GM12878 (cell line): Measurements from ENCODE around the gene ZBTB38. TPM values are rescaled to one million over a fixed set of nuclear protein-coding genes. Genes with fewer than 3 reads are reported as not detected.

Experiments used
- ATAC-seq: fragments of 200-7000 bp; cut with Tn5 transposase; 3 replicates; pipeline ENCODE4 v1.9.1; 2020; ENCODE audit warnings: mild to moderate bottlenecking, moderate library complexity
- BruUV-seq: library from RNA; stranded (reverse); fragments of 400-500 nt; replicated peaks from 2 replicates; lab custom pipeline; 2021; lab: Mats Ljungman, UMichigan
- CTCF ChIA-PET: fragments of 300-600 bp; sonication (Branson Sonifier 250); formaldehyde crosslinking; extraction: SDS; loops from one replicate; lab custom pipeline; 2021; ENCODE audit warnings: inconsistent platforms; lab: Yijun Ruan, JAX
- POLR2A ChIA-PET: fragments of 350-600 bp; formaldehyde crosslinking; extraction: SDS; loops from one replicate; lab custom pipeline; 2021; ENCODE audit warnings: inconsistent platforms; lab: Charles Lee
- RAD21 ChIA-PET: fragments of 300-600 bp; sonication (Branson Sonifier 250); formaldehyde crosslinking; loops from one replicate; lab custom pipeline; 2023; ENCODE audit warnings: antibody characterized with exemption; ENCODE audit not compliant: unreplicated experiment; lab: Charles Lee
- SMC1A ChIA-PET: fragments of 300-600 bp; sonication (Branson Sonifier 250); formaldehyde crosslinking; loops from one replicate; lab custom pipeline; 2023; ENCODE audit not compliant: unreplicated experiment, uncharacterized antibody; lab: Charles Lee
- DNase-seq: peaks from one replicate; pipeline ENCODE4 v3.0.0-alpha.2; 2011; ENCODE audit warnings: low read depth, low spot score
- FAIRE-seq: peaks from 3 replicates; lab custom pipeline; 2011; peaks lifted over from hg19 to GRCh38; lab: Jason Lieb, UNC
- H2AFZ ChIP-seq: 2 replicates; pipeline ENCODE4 v1.6.0; 2011; ENCODE audit warnings: low read depth, low read length, control low read depth; ENCODE audit not compliant: control insufficient read depth
- H3K27ac ChIP-seq: 2 replicates; pipeline ENCODE4 v1.5.1; 2011; ENCODE audit warnings: control low read depth; ENCODE audit not compliant: control insufficient read depth, insufficient read depth
- H3K27me3 ChIP-seq, 2 experiments: replicated peaks in 1 of 2; 2 replicates each; pipeline versions ENCODE4 v1.6.0 to v1.6.1; 2011; ENCODE audit warnings: low read length in 1 of 2; ENCODE audit not compliant: control insufficient read depth in 2 of 2, insufficient read depth in 2 of 2
- H3K36me3 ChIP-seq, 2 experiments: 2 replicates each; pipeline ENCODE4 v1.5.1; 2011; ENCODE audit warnings: low read length in 1 of 2; ENCODE audit not compliant: control insufficient read depth in 2 of 2, insufficient read depth in 2 of 2
- H3K4me1 ChIP-seq: 2 replicates; pipeline ENCODE4 v1.6.1; 2011; ENCODE audit warnings: mild to moderate bottlenecking, low read length, moderate library complexity, mixed read lengths; ENCODE audit not compliant: control insufficient read depth, insufficient read depth
- H3K4me2 ChIP-seq: 2 replicates; pipeline ENCODE4 v1.6.0; 2011; ENCODE audit warnings: control low read depth; ENCODE audit not compliant: control insufficient read depth, insufficient read depth
- H3K4me3 ChIP-seq: fragments of 200-600 bp; sonication (generic); 2 replicates; pipeline ENCODE4 v1.5.1; 2016
- H3K79me2 ChIP-seq: 2 replicates; pipeline ENCODE4 v1.6.0; 2011; ENCODE audit warnings: low read length; ENCODE audit not compliant: control insufficient read depth, insufficient read depth
- H3K9ac ChIP-seq: 2 replicates; pipeline ENCODE4 v1.8.0; 2011; ENCODE audit warnings: low read length, control low read depth, mixed read lengths; ENCODE audit not compliant: control insufficient read depth, insufficient read depth
- H3K9me3 ChIP-seq: replicated peaks from 3 replicates; pipeline ENCODE4 v1.5.1; 2011; ENCODE audit warnings: mild to moderate bottlenecking, low read length; ENCODE audit not compliant: control insufficient read depth, insufficient read depth
- H4K20me1 ChIP-seq: 2 replicates; pipeline ENCODE4 v1.6.0; 2011; ENCODE audit not compliant: control insufficient read depth, insufficient read depth
- HSF1 ChIP-seq: fragments of 150-350 bp; IDR thresholded peaks from 2 replicates; pipeline ENCODE4 v1.6.1; 2014; ENCODE audit warnings: mild to moderate bottlenecking, low read depth, low read length
- IKZF1 ChIP-seq: fragments of 450-650 bp; conservative IDR thresholded peaks from 2 replicates; pipeline ENCODE4 v1.6.1; 2017; ENCODE audit warnings: antibody characterized with exemption, mild to moderate bottlenecking
- IKZF2 ChIP-seq, 2 experiments: fragments of 450-650 bp; IDR thresholded peaks; 2 replicates each; pipeline ENCODE4 v1.6.1; 2017; ENCODE audit warnings: mild to moderate bottlenecking in 2 of 2, moderate library complexity in 2 of 2
- NBN ChIP-seq: fragments of 450-650 bp; IDR thresholded peaks from 2 replicates; pipeline ENCODE4 v1.6.1; 2016
- NFIC ChIP-seq: IDR thresholded peaks from 2 replicates; pipeline ENCODE4 v1.6.1; 2012; ENCODE audit warnings: low read depth, mild to moderate bottlenecking, inconsistent platforms, low read length, moderate library complexity
- POLR2AphosphoS2 ChIP-seq: IDR thresholded peaks from 2 replicates; pipeline ENCODE4 v1.6.1; 2011; ENCODE audit warnings: low read depth, mild to moderate bottlenecking, low read length, improper control_type of control experiment, moderate library complexity
- RAD51 ChIP-seq: fragments of 450-650 bp; IDR thresholded peaks from 2 replicates; pipeline ENCODE4 v1.6.1; 2016; ENCODE audit warnings: moderate library complexity, mild to moderate bottlenecking, inconsistent platforms
- STAT3 ChIP-seq: IDR thresholded peaks from 2 replicates; pipeline ENCODE4 v1.6.1; 2011; ENCODE audit warnings: low read depth, low read length, improper control_type of control experiment
- SUPT20H ChIP-seq: IDR thresholded peaks from 2 replicates; pipeline ENCODE4 v1.6.1; 2011; ENCODE audit warnings: low read depth, mild to moderate bottlenecking, low read length, moderate library complexity, borderline replicate concordance; ENCODE audit not compliant: control insufficient read depth
- WGBS: methylation state at CpG from one replicate; pipeline ENCODE4 v1.1.6; 2016; ENCODE audit warnings: low lambda C conversion rate; ENCODE audit not compliant: insufficient replicate concordance, insufficient coverage; ENCODE audit errors: missing lambda C conversion rate; 5-methylcytosine and 5-hydroxymethylcytosine counted together
- in situ Hi-C: fragments of 300-500 bp; cut with MboI; formaldehyde crosslinking; loops from 9 replicates; pipeline ENCODE4 v1.14.3; 2018; ENCODE audit warnings: mixed read lengths
- intact Hi-C: fragments of 100-400 bp; cut with micrococcal nuclease; formaldehyde crosslinking; loops from one replicate; pipeline ENCODE4 v1.14.2; 2022; ENCODE audit not compliant: unreplicated experiment
- polyA plus RNA-seq, 11 experiments: library from polyadenylated mRNA; depleted of rRNA in 4 of 11; unstranded in 6 of 11; stranded (reverse) in 5 of 11; fragments of >200 nt; fragmentation: Nextera tagmentation in 4 of 11; fragmentation: Illumina TruSeq in 1 of 11; extraction: Ambion mirVana in 4 of 11; extraction: Trizol in 1 of 11; gene quantifications; 1 replicate in 1 of 11; 2 replicates in 10 of 11; pipeline versions ENCODE4 v1.2.1 to v1.2.3, GENCODE V29; 2011 to 2016; ENCODE audit warnings: inconsistent platforms in 2 of 11, missing spikeins in 2 of 11, low read depth in 1 of 11
- total RNA-seq, 4 experiments: library from RNA; depleted of rRNA in 3 of 4; stranded (reverse); fragments of >200 nt in 3 of 4; fragmentation: Illumina TruSeq in 1 of 4; extraction: Trizol in 1 of 4; gene quantifications; 2 replicates each; pipeline versions ENCODE4 v1.2.1 to v1.2.3, GENCODE V29; 2013 to 2021

Gene ZBTB38
- total and polyA plus RNA-seq, 10 of the 15 experiments (the other 5 are each of a cell fraction or from before 2014, with no cell fraction given) = 34.2 to 115 (median 88.6) TPM

GRCh38 chr3:141400073-141400971 is 32.0 kb downstream of the ZBTB38 start:
- no peak for TF ChIP-seq STAT3
- TF ChIP-seq HSF1 = peak; percentile 82; the same call in 1 of the 2 replicates
- TF ChIP-seq RAD51 = 0 out of 2 replicates have a peak, but pooled peaks have one; percentile 26
- TF ChIP-seq NBN = no peak
- no peak for TF ChIP-seq SUPT20H
- TF ChIP-seq NFIC = 0 out of 2 replicates have a peak, but pooled peaks have one; percentile 19
- peak in 1 of 2 experiments; percentile 29; a peak in 3 of 4 replicates for TF ChIP-seq IKZF2 (IDR thresholded peaks at IDR 0.05)
- peak; percentile 8; the same call in 1 of the 2 replicates for TF ChIP-seq POLR2AphosphoS2
- TF ChIP-seq IKZF1 = 0 out of 2 replicates have a peak, but pooled peaks have one; percentile 18
- peaks cover 1 to 31% of the 10 kb centered on the region in 2 experiments; a peak in 3 of 4 replicates for H3K36me3 ChIP-seq
- H3K9me3 ChIP-seq = peaks cover 20% of the 10 kb centered on the region
- FAIRE-seq = no peak
- POLR2A ChIA-PET = interaction anchor here (1.0 to 14.2 kb wide), 7 partner anchors 8 to 64 kb away, joined by 3 to 453 read pairs (median 4); no protein-coding TSS in a partner anchor
- CTCF ChIA-PET = interaction anchor here (1.2 to 2.4 kb wide), 16 partner anchors 10 to 169 kb away, joined by 3 to 31 read pairs (median 7); partner anchors contain the start of gene PXYLP1
- no TSS peak for BruUV-seq
- H4K20me1 ChIP-seq = no peaks in the 10 kb centered on the region
- intact Hi-C loops = loop anchor here (5.0 kb wide), 1 partner anchor 42 kb away; no protein-coding TSS in a partner anchor
- 33% methylated on average over 5 of the region's 5 CpGs for WGBS
- peaks cover 27% of the 10 kb centered on the region for H3K4me1 ChIP-seq
- peak overlapping the region; percentile 92 for H3K27ac ChIP-seq
- in situ Hi-C loops = no loop called here
- H2AFZ ChIP-seq = peak overlapping the region; percentile 29
- H3K9ac ChIP-seq = peak overlapping the region; percentile 36
- DNase-seq = no peak
- peak overlapping the region; percentile 72; the same call in 1 of the 2 replicates for H3K4me3 ChIP-seq
- H3K79me2 ChIP-seq = peaks cover 72% of the 10 kb centered on the region
- peak overlapping the region; percentile 51 for H3K4me2 ChIP-seq
- SMC1A ChIA-PET = interaction anchor here (0.9 to 18.5 kb wide), 14 partner anchors 11 to 93 kb away, joined by 3 to 573 read pairs (median 6); partner anchors contain the start of gene ZBTB38
- peak; percentile 22; the same call in 2 of the 3 replicates for ATAC-seq
- H3K27me3 ChIP-seq = no peaks in the 10 kb centered on the region
- RAD21 ChIA-PET = interaction anchor here (1.4 to 14.3 kb wide), 10 partner anchors 10 to 63 kb away, joined by 4 to 387 read pairs (median 10); no protein-coding TSS in a partner anchor
